Measurements from ENCODE around the gene RBPMS2.
A peak's percentile ranks its signal among the peaks of the same experiment; 100 is the strongest.

Gene RBPMS2

GRCh38 chr15:64808785-64809453 is 33.5 kb upstream of the RBPMS2 start:
- Histone ChIP-seq H3K18ac (ENCODE audit: low read depth in 1 of 2, low read length in 2 of 2) (no peak overlapping the region), H2AK5ac (ENCODE audit: low read length, severe bottlenecking) (no peak overlapping the region), H4K8ac (ENCODE audit: low read length) (peak overlapping the region; percentile 36), H3K4me2 (ENCODE audit: low read length, poor library complexity, severe bottlenecking) (no peak overlapping the region), H2BK5ac (ENCODE audit: low read depth, low read length, poor library complexity, severe bottlenecking) (no peak overlapping the region), H3K27ac (ENCODE audit: low read length, poor library complexity, severe bottlenecking) (no peak overlapping the region), H3K9me3 (ENCODE audit: control insufficient read depth, low read length) (no peaks in the 10 kb centered on the region), H3K4me1 (ENCODE audit: control insufficient read depth, insufficient read depth, low read depth, low read length) (peaks cover 8% of the 10 kb centered on the region), H2BK12ac (ENCODE audit: low read length in 2 of 2) (no peak overlapping the region), H3K27me3 (ENCODE audit: control insufficient read depth in 1 of 2, insufficient read depth in 1 of 2, low read length in 2 of 2) (peaks cover 5 to 31% of the 10 kb centered on the region in 2 experiments), H3K23ac (ENCODE audit: low read length in 2 of 2) (no peak overlapping the region), H2AFZ (ENCODE audit: low read depth, low read length) (no peak overlapping the region), H3K36me3 (ENCODE audit: control insufficient read depth in 1 of 2, insufficient read depth in 2 of 2, low read depth in 1 of 2, low read length in 2 of 2) (no peaks in the 10 kb centered on the region), H3K4ac (ENCODE audit: low read depth in 1 of 2, low read length in 2 of 2) (no peak overlapping the region), H3K14ac (ENCODE audit: low read length in 2 of 2) (no peak overlapping the region), H3K4me3 (ENCODE audit: insufficient read depth in 1 of 2, low read depth in 1 of 2, low read length in 2 of 2) (no peak overlapping the region), H3K9ac (ENCODE audit: low read length) (no peak overlapping the region), H3K79me1 (replicated peaks; ENCODE audit: low read length, poor library complexity, severe bottlenecking) (no peaks in the 10 kb centered on the region), H4K91ac (ENCODE audit: low read length) (no peak overlapping the region), H2BK15ac (ENCODE audit: low read depth, poor library complexity, severe bottlenecking) (no peak overlapping the region), H2BK120ac (ENCODE audit: low read depth, low read length) (no peak overlapping the region)
- WGBS, result 67% methylated on average over 10 of the region's 10 CpGs
- DNase-seq, result no peak

GRCh38 chr15:64807751-64808222 is 32.4 kb upstream of the RBPMS2 start:
- Histone ChIP-seq H3K23ac (ENCODE audit: low read length in 2 of 2) (no peak overlapping the region), H2AK5ac (ENCODE audit: low read length, severe bottlenecking) (no peak overlapping the region), H2BK5ac (ENCODE audit: low read depth, low read length, poor library complexity, severe bottlenecking) (no peak overlapping the region), H4K91ac (ENCODE audit: low read length) (no peak overlapping the region), H3K27ac (ENCODE audit: low read length, poor library complexity, severe bottlenecking) (no peak overlapping the region), H3K79me1 (replicated peaks; ENCODE audit: low read length, poor library complexity, severe bottlenecking) (no peaks in the 10 kb centered on the region), H2BK120ac (ENCODE audit: low read depth, low read length) (no peak overlapping the region), H3K4me3 (ENCODE audit: insufficient read depth in 1 of 2, low read depth in 1 of 2, low read length in 2 of 2) (no peak overlapping the region), H2BK12ac (ENCODE audit: low read length in 2 of 2) (peak overlapping the region in 1 of 2 experiments; percentile 75), H3K4me2 (ENCODE audit: low read length, poor library complexity, severe bottlenecking) (no peak overlapping the region), H3K9me3 (ENCODE audit: control insufficient read depth, low read length) (no peaks in the 10 kb centered on the region), H2AFZ (ENCODE audit: low read depth, low read length) (no peak overlapping the region), H3K36me3 (ENCODE audit: control insufficient read depth in 1 of 2, insufficient read depth in 2 of 2, low read depth in 1 of 2, low read length in 2 of 2) (no peaks in the 10 kb centered on the region), H3K14ac (ENCODE audit: low read length in 2 of 2) (no peak overlapping the region), H3K27me3 (ENCODE audit: control insufficient read depth in 1 of 2, insufficient read depth in 1 of 2, low read length in 2 of 2) (peaks cover 5 to 31% of the 10 kb centered on the region in 2 experiments), H3K4me1 (ENCODE audit: control insufficient read depth, insufficient read depth, low read depth, low read length) (peaks cover 5% of the 10 kb centered on the region), H3K4ac (ENCODE audit: low read depth in 1 of 2, low read length in 2 of 2) (no peak overlapping the region), H4K8ac (ENCODE audit: low read length) (no peak overlapping the region), H2BK15ac (ENCODE audit: low read depth, poor library complexity, severe bottlenecking) (peak overlapping the region; percentile 3), H3K9ac (ENCODE audit: low read length) (no peak overlapping the region), H3K18ac (ENCODE audit: low read depth in 1 of 2, low read length in 2 of 2) (no peak overlapping the region)
- DNase-seq, result no peak
- 52% methylated on average over 4 of the region's 6 CpGs for WGBS

DNA sequence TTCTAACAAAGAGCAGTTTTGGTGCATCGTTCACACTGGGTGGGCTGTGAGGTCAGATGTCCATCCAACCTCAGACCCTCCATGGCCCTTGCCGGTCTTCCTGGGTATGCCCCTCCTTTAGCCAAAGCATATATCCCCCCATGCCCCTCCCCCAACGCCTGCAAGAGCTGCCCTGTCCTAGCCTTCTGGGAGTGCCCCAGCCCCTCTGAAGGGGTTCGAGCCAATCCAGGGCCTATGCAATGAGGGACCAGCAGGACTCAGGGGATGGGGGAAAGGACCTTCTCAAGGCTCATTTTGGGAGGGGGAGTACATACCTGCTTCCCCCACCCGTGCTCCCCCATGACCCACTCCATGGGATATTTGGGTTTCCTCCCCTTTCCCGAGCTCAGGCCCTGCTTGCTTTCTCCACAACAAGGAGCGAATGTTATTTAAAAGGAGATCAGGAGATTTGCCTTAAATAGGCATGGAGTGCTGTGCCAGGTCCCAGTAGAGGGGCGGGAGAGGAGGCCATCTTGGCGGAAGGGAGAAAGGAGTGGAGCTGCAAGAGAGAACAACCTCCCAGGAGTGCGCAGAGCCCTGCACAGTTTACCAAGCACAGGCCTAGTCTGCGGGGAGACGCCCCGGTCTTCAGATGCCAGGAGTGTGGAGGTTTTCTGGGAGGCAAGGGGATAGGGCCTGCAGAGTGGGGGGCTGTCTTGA is 31.8 kb upstream of the RBPMS2 start:
- H3K14ac ChIP-seq (ENCODE audit: low read length in 2 of 2), result no peak overlapping the region
- H2BK120ac ChIP-seq (ENCODE audit: low read depth, low read length), result no peak overlapping the region
- H4K91ac ChIP-seq (ENCODE audit: low read length), result no peak overlapping the region
- no peak for DNase-seq
- no peak overlapping the region for H3K4ac ChIP-seq (ENCODE audit: low read depth in 1 of 2, low read length in 2 of 2)
- no peak overlapping the region for H4K8ac ChIP-seq (ENCODE audit: low read length)
- no peaks in the 10 kb centered on the region for H3K79me1 ChIP-seq (replicated peaks; ENCODE audit: low read length, poor library complexity, severe bottlenecking)
- no peaks in the 10 kb centered on the region for H3K9me3 ChIP-seq (ENCODE audit: control insufficient read depth, low read length)
- H3K23ac ChIP-seq (ENCODE audit: low read length in 2 of 2), result no peak overlapping the region
- H3K4me2 ChIP-seq (ENCODE audit: low read length, poor library complexity, severe bottlenecking), result no peak overlapping the region
- H3K4me1 ChIP-seq (ENCODE audit: control insufficient read depth, insufficient read depth, low read depth, low read length), result peaks cover 5% of the 10 kb centered on the region
- no peak overlapping the region for H2AFZ ChIP-seq (ENCODE audit: low read depth, low read length)
- H2BK15ac ChIP-seq (ENCODE audit: low read depth, poor library complexity, severe bottlenecking), result peak overlapping the region; percentile 30
- WGBS, result 60% methylated on average over 8 of the region's 13 CpGs
- no peaks in the 10 kb centered on the region for H3K36me3 ChIP-seq (ENCODE audit: control insufficient read depth in 1 of 2, insufficient read depth in 2 of 2, low read depth in 1 of 2, low read length in 2 of 2)
- no peak overlapping the region for H3K9ac ChIP-seq (ENCODE audit: low read length)
- H2BK5ac ChIP-seq (ENCODE audit: low read depth, low read length, poor library complexity, severe bottlenecking), result no peak overlapping the region
- peaks cover 5 to 31% of the 10 kb centered on the region in 2 experiments for H3K27me3 ChIP-seq (ENCODE audit: control insufficient read depth in 1 of 2, insufficient read depth in 1 of 2, low read length in 2 of 2)
- H2AK5ac ChIP-seq (ENCODE audit: low read length, severe bottlenecking), result no peak overlapping the region
- peak overlapping the region in 1 of 2 experiments; percentile 75 for H2BK12ac ChIP-seq (ENCODE audit: low read length in 2 of 2)
- H3K27ac ChIP-seq (ENCODE audit: low read length, poor library complexity, severe bottlenecking), result no peak overlapping the region
- H3K4me3 ChIP-seq (ENCODE audit: insufficient read depth in 1 of 2, low read depth in 1 of 2, low read length in 2 of 2), result no peak overlapping the region
- peak overlapping the region in 1 of 2 experiments; percentile 10 for H3K18ac ChIP-seq (ENCODE audit: low read depth in 1 of 2, low read length in 2 of 2)

- Histone ChIP-seq H2AK5ac (ENCODE audit: low read length, severe bottlenecking) (no peak overlapping the region), H2AFZ (ENCODE audit: low read depth, low read length) (no peak overlapping the region), H2BK120ac (ENCODE audit: low read depth, low read length) (no peak overlapping the region), H3K4ac (ENCODE audit: low read depth in 1 of 2, low read length in 2 of 2) (no peak overlapping the region), H3K27me3 (ENCODE audit: control insufficient read depth in 1 of 2, insufficient read depth in 1 of 2, low read length in 2 of 2) (peaks cover 5 to 31% of the 10 kb centered on the region in 2 experiments), H3K18ac (ENCODE audit: low read depth in 1 of 2, low read length in 2 of 2) (no peak overlapping the region), H3K27ac (ENCODE audit: low read length, poor library complexity, severe bottlenecking) (no peak overlapping the region), H3K9me3 (ENCODE audit: control insufficient read depth, low read length) (no peaks in the 10 kb centered on the region), H2BK15ac (ENCODE audit: low read depth, poor library complexity, severe bottlenecking) (no peak overlapping the region), H3K9ac (ENCODE audit: low read length) (no peak overlapping the region), H3K14ac (ENCODE audit: low read length in 2 of 2) (no peak overlapping the region), H3K4me2 (ENCODE audit: low read length, poor library complexity, severe bottlenecking) (no peak overlapping the region), H2BK5ac (ENCODE audit: low read depth, low read length, poor library complexity, severe bottlenecking) (no peak overlapping the region), H2BK12ac (ENCODE audit: low read length in 2 of 2) (no peak overlapping the region), H3K4me1 (ENCODE audit: control insufficient read depth, insufficient read depth, low read depth, low read length) (peaks cover 10% of the 10 kb centered on the region), H3K79me1 (replicated peaks; ENCODE audit: low read length, poor library complexity, severe bottlenecking) (no peaks in the 10 kb centered on the region), H4K8ac (ENCODE audit: low read length) (no peak overlapping the region), H3K23ac (ENCODE audit: low read length in 2 of 2) (no peak overlapping the region), H3K4me3 (ENCODE audit: insufficient read depth in 1 of 2, low read depth in 1 of 2, low read length in 2 of 2) (no peak overlapping the region), H3K36me3 (ENCODE audit: control insufficient read depth in 1 of 2, insufficient read depth in 2 of 2, low read depth in 1 of 2, low read length in 2 of 2) (no peaks in the 10 kb centered on the region), H4K91ac (ENCODE audit: low read length) (no peak overlapping the region)
- 67% methylated on average over 6 of the region's 6 CpGs for WGBS
- DNase-seq, result no peak
These were observed 31.1 kb upstream of the RBPMS2 start for GRCh38 chr15:64806509-64806908.

Data from mesenchymal stem cell (in vitro differentiated cells and primary cell).